GM19372 (cell line): ENCODE measurements around the gene CACNA1I.

Experiments
- ATAC-seq: cut with Tn5 transposase; IDR thresholded peaks from one replicate; pipeline ENCODE4 v1.9.1; 2021; ENCODE audit warnings: mild to moderate bottlenecking, low read depth, moderate library complexity; ENCODE audit not compliant: unreplicated experiment

Gene CACNA1I

GRCh38 chr22:39686776-39687525, 116.4 kb downstream of the CACNA1I start:
- ATAC-seq, result no peak

- ATAC-seq, result no peak
Observed at GRCh38 chr22:39688186-39688785, 117.7 kb downstream of the CACNA1I start.

- no peak for ATAC-seq
Observed at GRCh38 chr22:39689421-39689820, 118.9 kb downstream of the CACNA1I start.

- ATAC-seq, result no peak
Observed at GRCh38 chr22:39690881-39691605, 120.5 kb downstream of the CACNA1I start.

DNA sequence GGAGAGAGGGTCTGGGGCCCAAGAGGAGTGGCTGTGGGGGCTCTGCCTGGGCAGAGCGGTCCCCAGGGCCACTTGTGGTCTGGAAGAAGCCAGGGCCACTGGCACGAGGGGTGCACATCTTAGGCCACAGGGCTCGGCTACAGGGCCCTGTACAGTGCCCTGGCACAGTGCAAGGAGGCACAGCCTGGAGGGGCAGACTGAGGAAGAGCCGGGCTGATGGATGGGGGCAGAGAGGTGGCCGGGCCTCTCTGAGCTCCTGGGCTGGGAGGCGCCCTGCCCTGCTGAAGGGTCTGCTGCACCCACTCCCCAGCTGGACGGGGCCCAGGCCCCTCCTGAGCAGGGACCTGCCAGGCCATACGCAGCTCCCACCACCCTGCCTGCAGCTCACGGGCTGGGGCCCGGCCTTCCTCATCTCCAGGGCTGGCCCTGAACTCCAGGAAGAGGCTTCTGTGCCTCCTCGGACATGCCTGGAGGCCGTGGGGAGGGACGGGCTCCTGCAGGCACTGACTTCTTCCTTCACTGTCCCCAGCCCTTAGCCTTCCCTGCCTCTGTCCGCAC, 123.5 kb downstream of the CACNA1I start:
- no peak for ATAC-seq

DNA sequence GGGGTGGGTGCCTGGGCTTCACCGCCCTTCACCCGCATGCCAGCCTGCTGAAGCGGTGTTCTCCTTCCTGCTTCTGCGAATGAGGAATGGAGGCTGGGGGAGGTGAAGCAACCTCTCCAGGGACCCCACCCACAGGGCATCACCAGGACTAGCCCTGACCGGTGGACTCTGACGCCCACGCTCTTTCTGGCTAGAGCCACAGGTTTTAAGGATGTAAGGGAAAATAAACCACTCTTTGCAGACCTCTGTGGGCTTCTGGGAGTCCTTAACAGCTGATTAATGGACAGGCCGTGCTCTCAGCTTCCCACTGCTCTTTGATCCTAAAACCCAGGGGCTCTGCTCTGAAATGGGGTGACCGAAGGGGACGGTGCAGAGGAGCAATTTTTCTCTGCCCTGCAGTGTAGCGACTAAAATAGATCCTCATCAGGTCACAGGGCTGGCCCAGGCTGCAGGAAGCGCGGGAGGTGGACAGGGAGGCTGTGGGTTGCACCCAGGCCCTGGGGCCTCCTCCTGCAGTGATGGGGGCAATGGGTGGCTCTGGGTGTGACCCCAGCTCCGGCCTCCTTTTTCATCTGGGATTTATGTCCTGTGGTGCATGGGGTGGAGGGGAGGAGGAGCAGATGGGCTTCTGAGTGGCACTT, 127.4 kb downstream of the CACNA1I start:
- ATAC-seq, result no peak

DNA sequence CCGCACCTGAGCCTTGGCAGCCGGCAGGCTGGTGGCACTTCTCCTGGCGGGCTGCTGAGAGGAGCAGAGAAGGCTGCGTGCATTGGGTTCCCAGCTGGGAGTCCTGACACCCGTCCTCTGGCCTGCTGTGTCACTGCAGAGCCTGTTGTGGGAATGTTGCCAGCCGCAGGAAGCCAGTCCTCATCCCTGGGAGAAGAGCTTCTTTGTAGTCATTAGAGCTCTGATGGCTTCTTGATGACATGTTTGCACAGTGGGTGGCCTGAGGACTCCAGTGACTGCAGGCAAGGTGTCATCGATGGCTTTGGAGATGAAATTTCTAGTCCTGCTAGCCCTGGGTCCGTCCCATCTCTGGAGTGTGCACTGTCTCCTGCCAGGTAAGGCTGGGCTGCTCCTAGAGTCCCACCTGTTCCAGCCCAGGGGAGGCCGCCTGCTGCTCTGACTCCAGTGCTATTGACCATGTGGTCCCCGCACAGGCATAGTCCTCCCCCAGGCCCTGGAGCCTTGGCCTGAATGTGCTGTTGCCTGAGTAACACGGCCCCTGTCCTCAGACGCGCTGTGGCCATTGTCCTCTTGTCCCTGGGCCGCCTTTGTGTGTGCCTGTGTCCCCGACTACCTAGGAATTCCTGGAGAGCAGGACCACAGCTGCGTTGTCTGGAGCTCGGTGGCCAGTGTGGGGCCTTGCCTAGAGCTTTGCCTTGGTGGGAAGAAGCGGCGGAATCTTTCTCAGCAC, 129.2 kb downstream of the CACNA1I start:
- no peak for ATAC-seq

DNA sequence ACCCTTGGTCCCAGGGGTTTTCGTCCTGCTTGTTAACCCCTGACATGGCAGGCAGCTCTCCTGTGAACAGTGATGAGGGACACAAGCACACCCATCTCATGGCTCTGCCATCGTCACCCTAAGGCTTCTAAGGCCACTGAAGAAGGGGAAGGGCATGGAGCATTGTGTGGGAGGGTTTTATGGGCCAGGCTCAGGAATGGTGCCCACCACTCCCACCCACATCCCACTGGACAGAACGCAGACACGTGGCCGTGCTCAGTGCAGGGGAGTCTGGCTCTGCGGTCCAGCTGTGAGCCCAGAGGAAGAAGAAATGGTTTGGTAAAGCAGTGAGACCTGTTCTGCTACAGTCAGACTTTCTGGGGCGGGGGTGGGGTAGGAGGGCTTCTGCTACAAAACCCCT, 130.0 kb downstream of the CACNA1I start:
- ATAC-seq, result no peak

GRCh38 chr22:39703091-39703490, 132.5 kb downstream of the CACNA1I start:
- no peak for ATAC-seq

GRCh38 chr22:39703928-39704639, 133.5 kb downstream of the CACNA1I start:
- no peak for ATAC-seq

DNA sequence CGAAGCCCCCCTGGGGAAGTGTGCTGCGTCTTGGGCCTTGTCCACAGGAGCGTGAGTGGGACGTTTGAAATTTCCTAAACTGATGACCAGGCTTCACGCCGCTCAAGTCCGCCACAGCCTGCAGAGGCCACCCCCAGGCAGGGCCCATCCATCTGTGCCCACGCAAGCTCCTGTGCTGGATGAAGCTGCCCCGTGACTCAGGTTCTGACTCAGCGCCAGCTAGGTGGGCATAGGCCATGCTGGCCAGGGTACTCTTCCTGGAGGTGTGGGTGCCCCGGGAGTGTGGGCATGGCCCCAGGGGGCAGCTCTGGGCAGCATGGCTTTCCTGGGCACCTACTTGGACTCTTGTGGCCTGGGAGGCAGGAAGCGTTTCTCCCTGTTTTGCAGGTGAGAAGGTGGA, 134.8 kb downstream of the CACNA1I start:
- no peak for ATAC-seq

GRCh38 chr22:39706376-39707140, 136.0 kb downstream of the CACNA1I start:
- no peak for ATAC-seq

DNA sequence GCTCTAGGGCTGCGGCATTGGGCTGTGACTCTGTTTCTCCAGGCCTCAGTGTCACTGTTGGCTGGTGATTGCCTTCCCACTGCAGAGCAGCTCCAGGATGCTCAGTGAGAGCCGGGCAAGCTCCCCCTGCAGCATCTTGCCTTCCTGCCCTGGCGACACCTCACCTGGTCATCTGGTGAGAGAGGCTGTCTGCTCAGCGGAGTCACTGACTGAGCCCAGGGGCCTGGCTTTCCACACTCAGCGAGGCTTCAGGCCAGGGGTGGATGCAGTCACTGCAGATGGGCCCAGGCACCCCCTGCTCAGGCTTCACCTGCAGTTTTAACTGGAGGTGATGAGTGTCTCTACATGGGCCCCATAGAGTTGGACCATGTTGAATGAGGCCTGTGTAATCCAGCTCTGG, 136.8 kb downstream of the CACNA1I start:
- ATAC-seq, result no peak

DNA sequence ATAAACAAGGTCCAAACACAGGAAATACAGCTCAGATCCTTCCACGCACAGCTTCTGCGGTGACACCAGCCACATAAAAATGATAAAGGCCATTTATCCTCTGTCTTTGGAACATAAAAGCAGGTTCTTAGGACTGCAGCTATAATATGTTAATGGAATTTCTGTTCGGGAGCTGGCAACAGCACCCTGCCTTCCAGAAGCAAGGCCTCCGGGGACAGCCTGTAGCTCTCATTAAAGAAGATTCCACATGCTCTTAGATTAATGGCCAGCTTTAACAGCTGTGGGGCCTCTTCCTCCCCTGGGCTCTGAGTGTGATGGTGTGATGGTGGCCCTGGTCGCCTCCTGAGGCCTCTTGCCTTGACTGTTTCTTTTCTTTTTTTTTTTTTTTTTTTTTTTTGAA, 137.3 kb downstream of the CACNA1I start:
- ATAC-seq, result no peak

DNA sequence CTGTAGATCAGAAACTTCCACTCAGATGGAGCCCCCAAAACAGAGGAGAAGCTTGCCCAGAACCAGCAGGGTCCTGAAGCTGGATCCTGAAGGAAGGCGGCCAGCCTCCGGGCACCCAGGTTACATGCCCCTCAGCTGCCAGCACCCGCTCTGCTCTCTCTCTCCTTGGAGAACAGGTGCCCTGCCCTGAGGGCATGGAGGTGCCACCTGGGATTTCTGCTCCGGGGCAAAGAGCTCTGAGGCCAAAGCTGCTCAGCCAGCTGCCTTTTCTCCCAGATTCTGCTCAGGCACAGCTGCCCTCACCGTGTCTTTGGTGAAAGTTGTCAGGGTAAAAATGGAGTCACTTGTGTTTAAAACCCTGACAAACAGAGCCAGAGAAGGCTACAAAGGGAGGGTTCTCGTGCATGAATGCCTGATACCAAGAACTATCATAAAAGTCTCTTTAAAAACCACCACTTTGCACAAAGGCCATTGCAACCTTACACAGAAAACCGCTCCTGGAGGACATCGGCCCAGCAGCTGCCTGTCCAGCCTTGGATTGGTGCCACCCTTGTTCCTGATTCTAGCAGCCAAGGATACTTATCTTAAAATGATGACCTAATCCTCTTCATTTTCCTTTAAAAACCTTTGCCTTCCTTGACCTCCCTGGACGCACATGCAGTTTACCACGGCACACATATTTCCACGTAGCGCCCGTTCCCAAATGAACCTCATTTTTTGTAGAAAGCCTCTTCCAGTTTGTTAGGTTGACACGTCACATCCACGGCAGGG, 140.0 kb downstream of the CACNA1I start:
- ATAC-seq, result no peak

DNA sequence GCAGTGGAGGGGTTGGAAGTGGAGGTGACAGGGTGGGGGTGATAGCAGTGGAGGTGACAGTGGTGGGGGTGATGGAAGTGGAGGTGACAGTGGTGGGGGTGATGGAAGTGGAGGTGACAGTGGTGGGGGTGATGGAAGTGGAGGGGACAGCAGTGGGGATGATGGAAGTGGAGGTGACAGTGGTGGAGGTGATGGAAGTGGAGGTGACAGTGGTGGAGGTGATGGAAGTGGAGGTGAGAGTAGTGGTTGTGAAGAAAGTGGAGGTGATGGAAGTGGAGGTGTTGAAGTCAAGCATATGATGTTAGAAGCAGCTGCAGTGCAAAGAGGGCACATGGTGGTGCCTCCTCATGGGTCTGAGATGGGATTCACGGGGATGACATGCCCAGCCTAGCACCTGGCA, 141.5 kb downstream of the CACNA1I start:
- no peak for ATAC-seq

GRCh38 chr22:39712751-39713525, 142.4 kb downstream of the CACNA1I start:
- ATAC-seq, result no peak
